Liver (tissue), 9 donors: ENCODE data around the gene CHRNA7. TPM values are rescaled to one million over a fixed set of nuclear protein-coding genes. Genes with fewer than 3 reads are reported as not detected.

Experiments used
- DNase-seq: peaks from one replicate; pipeline ENCODE4 v3.0.0-alpha.2; 2017; ENCODE audit warnings: low spot score
- H3K27ac ChIP-seq, 2 donors: one replicate each; pipeline ENCODE4 v1.7.0; 2013; ENCODE audit warnings: inconsistent platforms in 2 of 2, low read length in 2 of 2, control low read depth in 1 of 2, low read depth in 1 of 2, mild to moderate bottlenecking in 1 of 2
- H3K27me3 ChIP-seq, 4 donors: one replicate each; pipeline versions ENCODE4 v1.6.1 to v1.7.0; 2013; ENCODE audit warnings: low read length in 3 of 4, inconsistent platforms in 1 of 4, mild to moderate bottlenecking in 1 of 4, moderate library complexity in 1 of 4; ENCODE audit not compliant: control insufficient read depth in 4 of 4, insufficient read depth in 4 of 4
- H3K36me3 ChIP-seq, 4 donors: one replicate each; pipeline versions ENCODE4 v1.6.1 to v1.7.0; 2013; ENCODE audit warnings: low read length in 3 of 4, mild to moderate bottlenecking in 3 of 4, low read depth in 1 of 4, moderate library complexity in 1 of 4; ENCODE audit not compliant: control insufficient read depth in 4 of 4, insufficient read depth in 3 of 4
- H3K4me1 ChIP-seq, 4 donors: one replicate each; pipeline versions ENCODE4 v1.6.1 to v1.7.0; 2013; ENCODE audit warnings: low read length in 3 of 4, mild to moderate bottlenecking in 3 of 4, moderate library complexity in 1 of 4; ENCODE audit not compliant: control insufficient read depth in 4 of 4, insufficient read depth in 4 of 4
- H3K4me3 ChIP-seq, 3 donors: one replicate each; pipeline versions ENCODE4 v1.6.1 to v1.7.0; 2013; ENCODE audit warnings: low read length in 3 of 3, control low read depth in 1 of 3, low read depth in 1 of 3, mild to moderate bottlenecking in 1 of 3
- H3K9ac ChIP-seq, 2 donors: one replicate each; pipeline ENCODE4 v1.7.0; 2013; ENCODE audit warnings: low read length in 2 of 2, mild to moderate bottlenecking in 2 of 2, moderate library complexity in 2 of 2, control low read depth in 1 of 2, low read depth in 1 of 2
- H3K9me3 ChIP-seq, 4 donors: one replicate each; pipeline versions ENCODE4 v1.6.1 to v1.7.0; 2013; ENCODE audit warnings: low read length in 3 of 4; ENCODE audit not compliant: control insufficient read depth in 4 of 4
- ATF3 ChIP-seq: IDR thresholded peaks from 2 replicates; pipeline ENCODE4 v1.6.1; 2016; ENCODE audit warnings: antibody characterized with exemption
- FOXA1 ChIP-seq: IDR thresholded peaks from 2 replicates; pipeline ENCODE4 v1.6.1; 2016; ENCODE audit warnings: antibody characterized with exemption
- GABPA ChIP-seq, 2 donors: IDR thresholded peaks in 1 of 2; conservative IDR thresholded peaks in 1 of 2; 2 replicates each; pipeline ENCODE4 v1.6.1; 2016; ENCODE audit warnings: antibody characterized with exemption in 2 of 2, mild to moderate bottlenecking in 1 of 2, moderate library complexity in 1 of 2
- HNF4A ChIP-seq, 2 donors: conservative IDR thresholded peaks; 2 replicates each; pipeline ENCODE4 v1.6.1; 2016; ENCODE audit warnings: antibody characterized with exemption in 2 of 2, mild to moderate bottlenecking in 2 of 2
- HNF4G ChIP-seq: IDR thresholded peaks from 2 replicates; pipeline ENCODE4 v1.6.1; 2016; ENCODE audit warnings: antibody characterized with exemption
- JUND ChIP-seq, 2 donors: IDR thresholded peaks; 2 replicates each; pipeline ENCODE4 v1.6.1; 2016; ENCODE audit warnings: antibody characterized with exemption in 2 of 2
- MAX ChIP-seq: IDR thresholded peaks from 2 replicates; pipeline ENCODE4 v1.6.1; 2016; ENCODE audit warnings: antibody characterized with exemption
- NR2F2 ChIP-seq: IDR thresholded peaks from 2 replicates; pipeline ENCODE4 v1.6.1; 2016; ENCODE audit warnings: antibody characterized with exemption
- RXRA ChIP-seq, 2 donors: IDR thresholded peaks; 2 replicates each; pipeline ENCODE4 v1.6.1; 2017 to 2018; ENCODE audit warnings: antibody characterized with exemption in 2 of 2, mild to moderate bottlenecking in 1 of 2
- SP1 ChIP-seq: IDR thresholded peaks from 2 replicates; pipeline ENCODE4 v1.6.1; 2018; ENCODE audit warnings: antibody characterized with exemption, mild to moderate bottlenecking
- TAF1 ChIP-seq: conservative IDR thresholded peaks from 2 replicates; pipeline ENCODE4 v1.6.1; 2016; ENCODE audit warnings: antibody characterized with exemption, mild to moderate bottlenecking
- YY1 ChIP-seq: IDR thresholded peaks from 2 replicates; pipeline ENCODE4 v1.6.1; 2016; ENCODE audit warnings: antibody characterized with exemption, mild to moderate bottlenecking
- ZBTB33 ChIP-seq: IDR thresholded peaks from 2 replicates; pipeline ENCODE4 v1.6.1; 2016; ENCODE audit warnings: antibody characterized with exemption
- WGBS: extraction: QIAGEN DNeasy Blood & Tissue Kit; methylation state at CpG from one replicate; pipeline ENCODE4 v1.1.7; 2013; 5-methylcytosine and 5-hydroxymethylcytosine counted together
- polyA plus RNA-seq, 2 donors: library from polyadenylated mRNA; stranded (reverse) in 1 of 2; unstranded in 1 of 2; fragments of 200-250 nt in 1 of 2; fragments of >200 nt in 1 of 2; fragmentation: Nextera tagmentation in 1 of 2; extraction: Ambion mirVana in 1 of 2; gene quantifications; one replicate each; pipeline versions ENCODE4 v1.2.1 to v1.2.3, GENCODE V29; 2013 to 2015
- total RNA-seq, 2 donors: library from RNA; depleted of rRNA; stranded (reverse); fragments of >200 nt; gene quantifications; one replicate each; pipeline ENCODE4 v1.2.3, GENCODE V29; 2014
- TF ChIP-seq, protein P1 (sequence below): IDR thresholded peaks from 2 replicates; pipeline ENCODE4 v1.6.1; 2016; ENCODE audit warnings: antibody characterized with exemption, mild to moderate bottlenecking
- TF ChIP-seq, protein P2 (sequence below): fragments of 150-350 bp; IDR thresholded peaks from 2 replicates; pipeline ENCODE4 v1.5.1; 2017; ENCODE audit warnings: improper control_type of control experiment, low read depth, low read length; ENCODE audit not compliant: missing input control
- donor health status: healthy.
- donor health status: healthy.
- donor health status: healthy.
- donor health status: healthy.
- donor health status: healthy.

CHRNA7 gene
- total and polyA plus RNA-seq, 4 donors = 0.06 to 0.21 (median 0.08) TPM; not detected in 1

DNA sequence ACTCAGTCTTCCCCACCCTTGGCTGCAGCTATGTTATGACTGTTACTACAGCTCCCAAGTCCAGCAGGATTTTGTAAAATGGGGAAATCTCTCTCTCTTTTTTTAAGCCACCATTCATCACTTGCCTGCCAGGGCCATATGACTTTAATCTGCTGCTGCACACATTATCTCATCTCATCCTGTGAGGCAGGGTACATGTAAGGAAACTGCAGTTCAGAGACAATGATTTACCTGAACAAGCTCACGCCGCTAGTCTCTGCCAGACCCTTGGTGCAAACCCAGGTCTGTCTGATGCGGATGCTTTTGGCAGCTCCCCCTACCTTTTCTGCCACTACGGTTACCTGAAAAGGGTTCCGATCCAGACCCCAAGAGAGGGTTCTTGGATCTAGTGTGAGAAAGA, 78.3 kb downstream of the CHRNA7 start:
- Histone ChIP-seq H3K27me3 (peaks cover 0 to 3% (median 0%) of the 10 kb centered on the region in 4 donors), H3K9ac (no peak overlapping the region), H3K9me3 (no peaks in the 10 kb centered on the region), H3K4me3 (no peak overlapping the region), H3K27ac (no peak overlapping the region), H3K36me3 (no peaks in the 10 kb centered on the region), H3K4me1 (no peaks in the 10 kb centered on the region)
- WGBS = 92% methylated on average over 5 of the region's 5 CpGs
- no peak for DNase-seq
- TF ChIP-seq NR2F2 = no peak
- no peak for TF ChIP-seq ZBTB33
- no peak for TF ChIP-seq FOXA1
- TF ChIP-seq RXRA (IDR thresholded peaks at IDR 0.05) = no peak
- TF ChIP-seq HNF4A (conservative IDR thresholded peaks at IDR 0.05) = no peak
- TF ChIP-seq YY1 = no peak
- TF ChIP-seq GABPA (IDR thresholded peaks at IDR 0.05 in 1 of 2, conservative IDR thresholded peaks at IDR 0.05 in 1 of 2) = no peak

GRCh38 chr15:32112101-32112500, 81.8 kb downstream of the CHRNA7 start:
- no peaks in the 10 kb centered on the region for H3K27me3 ChIP-seq
- WGBS = 84% methylated on average over 8 of the region's 8 CpGs
- TF ChIP-seq HNF4G = no peak
- TF ChIP-seq HNF4A (conservative IDR thresholded peaks at IDR 0.05) = no peak
- no peak for TF ChIP-seq SP1
- TF ChIP-seq, protein P1, sequence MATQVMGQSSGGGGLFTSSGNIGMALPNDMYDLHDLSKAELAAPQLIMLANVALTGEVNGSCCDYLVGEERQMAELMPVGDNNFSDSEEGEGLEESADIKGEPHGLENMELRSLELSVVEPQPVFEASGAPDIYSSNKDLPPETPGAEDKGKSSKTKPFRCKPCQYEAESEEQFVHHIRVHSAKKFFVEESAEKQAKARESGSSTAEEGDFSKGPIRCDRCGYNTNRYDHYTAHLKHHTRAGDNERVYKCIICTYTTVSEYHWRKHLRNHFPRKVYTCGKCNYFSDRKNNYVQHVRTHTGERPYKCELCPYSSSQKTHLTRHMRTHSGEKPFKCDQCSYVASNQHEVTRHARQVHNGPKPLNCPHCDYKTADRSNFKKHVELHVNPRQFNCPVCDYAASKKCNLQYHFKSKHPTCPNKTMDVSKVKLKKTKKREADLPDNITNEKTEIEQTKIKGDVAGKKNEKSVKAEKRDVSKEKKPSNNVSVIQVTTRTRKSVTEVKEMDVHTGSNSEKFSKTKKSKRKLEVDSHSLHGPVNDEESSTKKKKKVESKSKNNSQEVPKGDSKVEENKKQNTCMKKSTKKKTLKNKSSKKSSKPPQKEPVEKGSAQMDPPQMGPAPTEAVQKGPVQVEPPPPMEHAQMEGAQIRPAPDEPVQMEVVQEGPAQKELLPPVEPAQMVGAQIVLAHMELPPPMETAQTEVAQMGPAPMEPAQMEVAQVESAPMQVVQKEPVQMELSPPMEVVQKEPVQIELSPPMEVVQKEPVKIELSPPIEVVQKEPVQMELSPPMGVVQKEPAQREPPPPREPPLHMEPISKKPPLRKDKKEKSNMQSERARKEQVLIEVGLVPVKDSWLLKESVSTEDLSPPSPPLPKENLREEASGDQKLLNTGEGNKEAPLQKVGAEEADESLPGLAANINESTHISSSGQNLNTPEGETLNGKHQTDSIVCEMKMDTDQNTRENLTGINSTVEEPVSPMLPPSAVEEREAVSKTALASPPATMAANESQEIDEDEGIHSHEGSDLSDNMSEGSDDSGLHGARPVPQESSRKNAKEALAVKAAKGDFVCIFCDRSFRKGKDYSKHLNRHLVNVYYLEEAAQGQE = no peak
- TF ChIP-seq NR2F2 = no peak
- TF ChIP-seq, protein P2, sequence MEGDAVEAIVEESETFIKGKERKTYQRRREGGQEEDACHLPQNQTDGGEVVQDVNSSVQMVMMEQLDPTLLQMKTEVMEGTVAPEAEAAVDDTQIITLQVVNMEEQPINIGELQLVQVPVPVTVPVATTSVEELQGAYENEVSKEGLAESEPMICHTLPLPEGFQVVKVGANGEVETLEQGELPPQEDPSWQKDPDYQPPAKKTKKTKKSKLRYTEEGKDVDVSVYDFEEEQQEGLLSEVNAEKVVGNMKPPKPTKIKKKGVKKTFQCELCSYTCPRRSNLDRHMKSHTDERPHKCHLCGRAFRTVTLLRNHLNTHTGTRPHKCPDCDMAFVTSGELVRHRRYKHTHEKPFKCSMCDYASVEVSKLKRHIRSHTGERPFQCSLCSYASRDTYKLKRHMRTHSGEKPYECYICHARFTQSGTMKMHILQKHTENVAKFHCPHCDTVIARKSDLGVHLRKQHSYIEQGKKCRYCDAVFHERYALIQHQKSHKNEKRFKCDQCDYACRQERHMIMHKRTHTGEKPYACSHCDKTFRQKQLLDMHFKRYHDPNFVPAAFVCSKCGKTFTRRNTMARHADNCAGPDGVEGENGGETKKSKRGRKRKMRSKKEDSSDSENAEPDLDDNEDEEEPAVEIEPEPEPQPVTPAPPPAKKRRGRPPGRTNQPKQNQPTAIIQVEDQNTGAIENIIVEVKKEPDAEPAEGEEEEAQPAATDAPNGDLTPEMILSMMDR = no peak
- TF ChIP-seq MAX = no peak
- no peak for TF ChIP-seq TAF1
- no peak for TF ChIP-seq JUND (IDR thresholded peaks at IDR 0.05)
- TF ChIP-seq RXRA (IDR thresholded peaks at IDR 0.05) = no peak
- TF ChIP-seq YY1 = no peak
- no peak for TF ChIP-seq ATF3
- no peak overlapping the region for H3K9ac ChIP-seq
- no peaks in the 10 kb centered on the region for H3K9me3 ChIP-seq
- no peak for DNase-seq
- H3K4me1 ChIP-seq = no peaks in the 10 kb centered on the region
- no peaks in the 10 kb centered on the region for H3K36me3 ChIP-seq
- no peak overlapping the region for H3K27ac ChIP-seq
- no peak overlapping the region for H3K4me3 ChIP-seq
